HL-60/S4 treated with phorbol 12-myristate 13-acetate at 8.2 ng/mL for 4 days and 3 days (cell line): ENCODE results near the gene NPTN.

Experiments used
- in situ Hi-C: fragments of 300-500 bp; cut with MboI; formaldehyde crosslinking; loops from 2 replicates; pipeline ENCODE4 v1.15.0; 2022; ENCODE audit warnings: low sequenced_read_pairs

The NPTN gene

DNA sequence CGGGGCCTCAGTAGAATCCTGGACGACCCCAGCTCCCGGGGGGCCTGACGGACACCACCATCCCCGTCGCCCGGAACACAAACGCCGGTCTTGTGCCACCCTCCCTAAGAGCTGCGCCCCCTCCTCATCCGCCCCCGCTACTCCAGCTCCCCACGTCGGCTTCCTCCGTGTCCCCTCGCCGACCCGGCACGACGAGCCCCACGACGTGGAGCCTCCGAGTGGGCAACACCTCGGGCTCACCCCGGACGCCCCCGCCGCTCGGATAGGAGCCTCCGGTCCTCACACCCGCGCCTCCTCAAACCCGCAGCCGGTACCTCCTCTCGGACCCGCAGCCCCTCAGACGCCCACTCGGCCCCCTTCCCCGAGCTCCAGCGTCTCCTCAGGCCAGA lies 525 bp downstream of the NPTN start:
- in situ Hi-C loops, result no loop called here

DNA sequence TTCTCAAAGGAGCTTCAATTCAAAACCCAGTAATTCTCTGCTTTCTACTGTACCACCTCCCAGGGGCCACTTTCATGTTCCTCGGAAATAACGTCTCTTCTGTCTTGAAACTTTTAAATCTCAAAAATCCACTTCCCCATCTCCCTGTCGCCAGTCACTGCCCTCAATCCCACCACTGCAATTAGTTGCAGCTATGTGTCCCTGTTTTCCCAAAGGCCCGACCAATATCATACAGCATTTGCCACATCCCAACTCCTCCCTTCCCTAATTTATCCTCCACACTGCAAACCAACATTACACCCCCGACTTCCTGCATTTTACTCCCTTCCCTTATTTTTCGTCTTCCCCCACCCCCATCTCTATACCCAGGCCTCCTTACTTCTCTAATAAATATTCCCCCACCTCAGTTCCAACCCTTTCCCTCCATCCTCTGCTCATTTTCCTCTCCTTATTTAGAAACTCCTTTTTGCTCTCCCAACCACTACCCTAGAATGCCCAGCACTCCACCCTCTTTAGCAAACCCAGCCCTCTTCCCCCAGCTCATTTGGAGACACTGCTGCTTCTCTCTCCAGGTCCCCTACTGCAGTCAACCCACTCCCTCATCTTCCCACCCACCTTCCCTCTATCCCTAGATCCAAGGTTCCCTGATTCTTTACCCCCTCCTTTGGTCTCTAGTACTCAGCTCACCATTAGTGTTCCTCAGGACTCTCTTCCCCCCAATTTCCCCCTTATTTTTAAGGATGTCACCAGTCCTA lies 1.1 kb downstream of the NPTN start:
- in situ Hi-C loops, result no loop called here

DNA sequence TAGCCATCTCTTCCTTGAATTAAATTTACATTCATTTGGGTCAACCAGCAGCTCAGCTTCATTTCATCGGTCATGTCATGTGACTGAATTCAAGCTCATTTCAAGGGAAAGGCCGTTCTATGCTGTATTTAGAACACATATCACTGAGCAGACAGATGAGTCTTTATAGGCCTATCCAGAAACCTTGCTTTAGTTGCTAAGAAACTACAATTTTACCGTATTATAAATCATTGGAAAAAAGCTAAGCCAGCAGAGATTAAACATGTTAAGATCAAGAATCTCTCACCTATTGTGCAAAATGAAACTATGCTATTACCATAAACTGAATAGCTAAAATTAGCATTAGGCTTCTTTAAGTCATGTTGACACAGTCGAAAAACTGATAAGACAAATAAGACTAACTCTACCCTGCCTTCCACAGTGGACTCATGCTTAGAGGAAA lies 2.2 kb downstream of the NPTN start:
- in situ Hi-C loops, result no loop called here

DNA sequence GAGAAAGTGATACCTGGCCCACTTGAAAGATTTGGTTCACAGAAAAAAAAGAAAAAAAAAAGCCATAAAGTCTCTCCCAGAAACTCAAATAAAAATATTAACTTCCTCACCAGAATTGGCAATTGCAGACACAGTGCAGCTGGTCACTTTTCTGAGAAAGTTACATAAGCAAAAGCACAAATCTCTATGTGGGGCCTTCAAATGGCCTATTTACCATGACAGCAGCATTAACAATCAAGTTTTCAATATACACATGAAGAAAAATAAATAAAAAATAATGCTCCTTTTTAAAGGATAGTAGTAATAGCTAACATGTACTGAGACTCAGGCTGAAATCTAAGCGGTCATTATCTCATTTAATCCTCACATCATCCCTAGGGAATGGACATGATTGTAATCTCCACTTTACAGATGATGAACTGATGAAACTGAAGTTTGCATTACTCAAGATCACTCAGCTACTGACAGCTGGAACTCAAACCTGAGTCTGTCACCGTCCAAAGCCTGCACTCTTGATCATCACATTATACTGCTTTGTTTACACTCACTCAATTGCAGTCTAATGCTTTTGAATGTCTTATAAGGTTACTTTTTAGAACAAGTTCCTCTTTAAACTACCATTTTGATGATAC lies 3.3 kb downstream of the NPTN start:
- in situ Hi-C loops, result no loop called here

DNA sequence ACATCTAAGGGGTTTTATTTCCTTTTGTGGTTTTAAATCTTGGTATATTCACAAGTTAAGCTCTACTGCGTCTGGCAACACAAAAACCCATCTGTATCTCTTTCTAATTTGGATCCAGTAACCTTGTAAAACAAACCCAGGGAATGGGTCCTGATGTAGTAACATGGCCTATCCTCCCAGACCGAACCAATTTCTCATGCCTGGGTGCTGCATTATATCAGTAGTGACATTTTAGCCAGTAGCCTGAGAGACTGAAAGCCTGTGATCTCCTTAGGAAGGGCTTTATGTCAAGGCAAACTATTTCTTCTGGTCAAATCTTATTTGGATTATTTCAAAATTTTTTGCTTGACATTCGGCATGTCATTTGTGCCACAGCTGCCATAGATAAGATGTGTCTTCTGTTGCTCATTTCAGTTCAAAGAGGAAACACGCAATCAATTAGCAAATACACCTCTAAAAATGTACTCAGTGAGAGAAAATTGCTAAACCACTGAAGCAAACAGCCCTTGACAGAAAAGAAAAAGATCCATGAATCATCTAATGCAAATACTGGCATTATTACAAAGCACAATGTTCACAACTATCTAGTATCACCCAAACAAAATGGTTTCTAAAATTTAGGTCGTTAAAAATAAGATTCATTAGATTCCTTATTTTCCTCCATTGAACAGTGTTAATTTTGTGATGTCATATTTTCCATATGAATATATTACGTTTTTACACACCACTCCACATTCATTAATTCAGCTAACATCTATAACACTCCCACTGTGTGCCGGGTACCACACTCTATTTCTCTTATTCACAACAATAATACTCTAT lies 4.0 kb downstream of the NPTN start:
- in situ Hi-C loops, result no loop called here

DNA sequence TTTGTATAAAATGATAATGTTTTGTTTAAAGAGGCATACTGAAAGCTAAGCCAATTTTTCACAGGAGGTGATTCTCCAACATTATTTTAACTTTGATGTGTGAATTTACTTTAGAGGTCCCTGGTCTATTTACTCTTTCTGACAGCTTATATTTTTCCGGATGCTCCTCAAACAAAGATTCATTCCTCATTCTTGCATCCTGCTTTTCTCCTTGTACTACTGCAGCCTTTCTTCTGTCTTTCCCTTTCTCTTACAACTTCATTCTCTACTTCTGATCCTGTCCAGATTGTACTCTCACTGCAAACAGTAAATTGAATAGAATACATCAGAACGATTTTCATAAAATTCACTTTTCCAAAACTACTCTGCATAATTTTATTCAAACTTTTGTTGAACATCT lies 5.1 kb downstream of the NPTN start:
- in situ Hi-C loops, result no loop called here

DNA sequence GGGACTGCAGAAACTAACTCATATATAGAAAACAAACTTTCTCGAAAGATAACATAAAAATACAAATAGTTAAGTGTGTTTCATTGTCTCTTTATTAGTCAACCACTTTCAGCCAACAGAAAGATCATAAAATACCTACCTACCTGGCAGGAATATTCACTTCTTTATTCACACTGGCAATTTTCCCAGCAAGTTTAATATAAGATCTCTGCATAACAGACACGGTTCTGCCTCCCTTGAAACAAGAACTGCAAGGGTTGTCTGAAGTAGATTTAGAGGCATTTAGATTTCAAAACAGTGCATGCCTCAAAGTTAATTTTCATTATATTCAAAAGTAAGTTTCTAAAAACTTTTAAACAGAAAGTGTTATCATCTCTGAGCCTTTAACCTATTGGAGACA lies 7.1 kb downstream of the NPTN start:
- in situ Hi-C loops, result no loop called here

DNA sequence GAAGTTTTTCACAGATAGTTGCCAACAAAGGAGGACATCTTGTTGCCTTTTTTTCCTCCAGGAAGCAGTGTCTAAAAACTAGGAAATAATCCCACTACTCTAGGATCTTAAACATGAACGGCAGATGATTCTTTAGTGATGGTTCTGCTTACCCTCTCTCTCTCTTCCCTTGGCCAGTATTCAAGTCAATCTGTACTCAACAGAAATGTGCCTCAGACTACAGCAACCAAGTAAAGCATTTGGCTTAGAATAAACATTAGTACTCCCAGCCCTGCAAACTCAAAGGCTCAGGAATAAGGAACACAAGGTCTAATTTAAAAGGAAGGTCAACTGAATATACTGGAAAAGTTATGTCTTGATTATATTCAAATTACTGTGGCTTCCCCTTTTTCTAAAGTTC lies 8.7 kb downstream of the NPTN start:
- in situ Hi-C loops, result no loop called here

DNA sequence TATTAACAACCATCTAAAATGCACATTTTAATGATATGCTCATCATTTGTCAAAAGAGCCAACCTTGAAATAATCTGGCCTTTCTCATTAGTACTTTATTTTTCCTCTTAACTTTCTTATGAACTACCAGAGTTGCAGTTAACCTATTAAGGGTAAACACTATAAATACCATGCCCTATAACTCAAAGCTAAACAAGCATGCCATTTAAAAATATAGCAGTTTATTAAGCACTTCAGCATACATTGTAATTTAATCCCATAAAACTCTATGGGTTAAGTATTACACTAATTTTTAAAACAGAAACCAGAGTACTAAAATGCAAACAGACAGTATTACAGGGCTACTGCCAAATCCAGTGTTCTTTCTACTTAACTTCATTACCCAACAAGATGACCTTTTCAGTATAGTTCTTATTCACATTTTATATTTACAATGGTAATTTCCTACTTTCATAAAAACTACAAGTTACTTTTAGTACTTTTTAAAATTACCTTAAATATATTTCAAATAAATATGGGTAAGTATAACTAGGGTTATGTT lies 11.8 kb downstream of the NPTN start:
- in situ Hi-C loops, result no loop called here

DNA sequence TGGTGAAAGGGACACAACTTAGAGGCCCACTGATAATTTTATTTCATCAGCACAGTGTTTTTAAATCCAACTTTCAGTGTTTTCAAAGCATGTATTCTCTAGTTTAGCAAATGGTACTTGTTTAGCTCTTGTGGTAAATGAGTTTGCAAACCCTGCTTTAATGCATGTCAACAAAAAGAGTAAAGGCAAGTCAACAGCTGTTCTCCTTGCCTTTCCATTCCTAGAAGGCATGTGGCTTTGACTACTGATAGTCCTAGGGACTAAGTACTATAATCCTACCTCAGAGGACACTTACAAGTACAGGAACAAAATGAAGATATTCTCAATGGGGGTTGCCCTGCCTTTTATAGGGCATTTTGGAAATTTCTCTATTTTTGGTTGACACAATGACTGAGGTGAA lies 13.1 kb downstream of the NPTN start:
- in situ Hi-C loops, result no loop called here

DNA sequence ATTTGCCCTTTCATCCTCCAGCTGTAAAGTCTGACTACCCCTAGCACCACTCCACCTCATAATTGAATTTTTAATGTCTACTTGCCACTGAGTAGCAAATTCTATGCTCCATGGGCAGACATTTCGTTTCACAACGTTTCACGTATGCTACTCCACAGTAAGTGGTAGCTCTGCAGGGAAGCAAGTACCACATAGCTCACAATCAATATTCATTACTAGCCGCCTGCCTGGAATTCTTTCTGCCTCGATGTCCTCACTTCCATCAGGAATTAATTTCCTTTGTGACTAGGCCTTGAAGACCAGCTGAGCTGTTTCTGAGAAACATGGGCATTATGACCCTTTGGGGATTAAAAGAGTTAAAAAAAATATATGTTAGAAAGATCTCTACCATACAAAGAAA lies 15.3 kb downstream of the NPTN start:
- in situ Hi-C loops, result no loop called here

DNA sequence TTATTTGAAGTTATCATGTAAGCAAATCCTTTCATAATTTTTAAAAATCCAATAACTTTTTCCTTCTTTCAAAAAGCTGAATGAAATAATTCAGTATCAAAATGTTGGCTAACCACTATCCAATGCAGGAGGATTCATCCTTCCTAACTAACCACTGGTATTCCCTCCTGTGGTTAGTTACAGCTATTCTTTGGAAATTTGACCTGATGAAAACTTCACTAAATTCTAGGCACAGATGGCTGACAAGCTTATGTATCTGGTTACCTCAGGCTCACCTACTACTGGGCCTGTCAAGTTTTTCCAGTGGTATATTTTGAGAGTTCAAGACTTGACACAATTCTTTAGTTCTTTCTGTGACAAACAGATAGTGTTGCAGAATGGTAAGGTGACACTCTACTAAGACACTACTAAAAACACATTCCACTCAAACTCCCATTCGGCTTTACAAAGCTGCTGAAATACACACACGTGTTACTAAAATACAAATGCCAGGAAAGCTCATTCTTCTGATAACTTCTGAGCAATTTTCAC lies 15.8 kb downstream of the NPTN start:
- in situ Hi-C loops, result no loop called here

DNA sequence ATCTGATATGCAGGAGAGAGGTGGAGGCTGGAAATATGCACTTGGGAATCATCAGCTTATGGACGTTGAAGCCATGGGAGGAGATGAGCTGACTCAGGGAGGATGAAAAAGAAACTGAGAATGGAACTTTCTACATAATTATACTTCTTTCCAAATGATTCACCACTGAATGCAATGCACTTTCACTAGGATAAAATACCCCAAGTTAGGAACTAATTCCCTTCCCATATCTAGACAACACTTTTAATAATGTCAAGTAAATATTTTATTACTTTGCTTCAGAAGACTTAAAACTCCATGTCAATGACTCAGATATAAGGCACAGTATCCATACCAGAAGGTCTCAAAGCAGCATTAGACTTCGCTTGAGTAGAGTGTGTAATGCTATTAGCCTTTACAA lies 24.2 kb downstream of the NPTN start:
- in situ Hi-C loops, result no loop called here

DNA sequence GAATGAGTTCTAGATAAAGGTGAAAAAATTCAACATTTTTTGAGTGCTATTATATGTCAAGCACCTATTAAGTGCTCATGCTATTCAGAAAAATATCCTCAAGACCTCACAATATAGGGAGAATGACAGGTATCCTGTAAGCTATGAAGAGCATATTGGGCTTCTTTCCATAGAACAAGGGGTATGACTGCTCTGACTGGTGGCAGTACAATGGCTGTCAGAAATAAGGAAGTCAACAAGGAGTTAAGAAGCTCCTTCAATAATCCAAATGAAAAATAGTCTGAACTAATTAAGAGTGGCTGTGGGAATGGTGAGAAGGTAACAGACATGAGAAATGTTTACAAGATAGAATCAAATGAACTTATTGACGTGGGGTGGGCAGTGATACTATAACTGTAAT lies 24.7 kb downstream of the NPTN start:
- in situ Hi-C loops, result no loop called here

DNA sequence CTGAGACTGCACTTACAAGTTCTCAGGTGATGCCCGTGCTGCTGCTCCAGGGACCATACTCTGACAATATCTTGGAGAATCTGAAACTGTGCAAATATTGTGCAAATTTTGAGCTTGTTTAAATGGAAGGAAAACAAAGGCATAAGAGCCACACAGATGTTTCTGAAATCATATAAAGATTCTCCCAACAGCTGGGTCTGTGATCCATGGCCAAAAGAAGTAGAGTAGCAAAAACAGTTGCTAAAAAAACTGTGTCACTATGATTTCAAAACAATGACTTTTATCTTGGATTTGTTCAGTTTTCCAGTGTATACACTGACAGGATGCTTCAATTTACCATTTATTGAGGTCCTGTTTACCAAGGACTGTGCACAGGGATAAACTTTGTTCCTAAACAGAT lies 25.3 kb downstream of the NPTN start:
- in situ Hi-C loops, result no loop called here

DNA sequence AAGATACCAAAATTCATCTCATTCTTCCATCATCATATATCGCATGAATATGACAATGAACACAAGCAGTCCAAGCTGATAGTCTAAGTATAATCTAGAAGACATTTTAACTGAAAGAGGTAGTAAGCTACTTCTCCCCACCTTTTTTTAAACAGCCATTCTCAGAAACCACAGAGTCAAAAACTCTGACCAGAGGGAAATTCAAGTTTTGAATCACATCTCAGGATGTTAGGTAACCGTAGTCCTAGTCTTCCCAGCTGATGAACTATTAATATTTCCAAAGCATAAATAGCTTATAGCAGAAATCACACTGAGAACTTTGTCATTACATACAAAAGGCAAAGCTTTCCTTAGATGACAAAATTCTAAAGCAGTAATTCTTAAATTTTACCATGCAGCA lies 25.8 kb downstream of the NPTN start:
- in situ Hi-C loops, result no loop called here

DNA sequence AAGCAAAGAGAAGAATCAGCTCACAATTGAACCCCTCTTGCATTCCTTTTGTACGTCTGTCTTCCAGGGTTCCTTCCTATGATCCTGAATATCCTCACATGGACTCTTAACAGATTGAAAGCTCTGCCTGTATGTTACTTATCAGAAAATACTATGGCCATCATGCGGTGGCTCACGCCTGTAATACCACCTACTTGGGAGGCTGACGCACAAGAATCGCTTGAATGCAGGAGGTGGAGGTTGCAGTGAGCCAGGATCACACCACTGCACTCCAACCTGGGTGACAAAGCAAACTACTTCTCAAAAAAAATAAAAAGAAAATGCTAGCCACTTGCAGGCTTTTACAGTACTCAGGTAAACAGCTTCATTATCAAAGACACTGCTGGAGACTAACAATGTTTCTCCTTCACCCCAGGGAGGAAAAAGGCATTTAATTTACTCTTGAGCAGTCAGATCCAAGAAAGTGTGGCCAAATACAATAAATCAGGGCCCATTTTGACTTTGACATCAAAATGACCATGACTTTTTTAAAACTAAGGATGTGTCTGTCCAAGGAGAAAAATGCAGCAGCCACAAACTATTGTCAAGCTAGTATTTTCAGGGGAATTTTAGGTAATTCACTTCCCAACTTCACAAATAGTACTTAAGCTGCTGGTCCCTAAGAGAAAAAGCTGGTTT lies 27.3 kb downstream of the NPTN start:
- in situ Hi-C loops, result no loop called here

DNA sequence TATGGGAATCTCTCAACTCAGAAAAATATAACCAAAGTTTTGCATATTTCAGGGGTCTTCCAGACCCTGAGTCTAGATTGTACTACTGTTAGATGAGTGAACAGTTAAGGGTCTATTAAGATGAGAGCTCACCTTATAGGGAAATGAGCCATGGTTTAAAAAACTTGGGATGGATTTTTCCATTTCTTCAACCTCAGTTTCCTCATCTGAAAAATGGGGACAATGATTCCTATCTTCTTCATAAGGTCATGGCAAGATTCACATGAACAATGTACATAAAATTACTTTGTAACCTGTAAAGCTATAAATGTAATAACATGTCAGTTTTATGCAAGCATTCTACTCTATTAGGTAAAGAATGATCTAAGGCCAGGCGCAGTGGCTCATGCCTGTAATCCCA lies 28.7 kb downstream of the NPTN start:
- in situ Hi-C loops, result no loop called here

DNA sequence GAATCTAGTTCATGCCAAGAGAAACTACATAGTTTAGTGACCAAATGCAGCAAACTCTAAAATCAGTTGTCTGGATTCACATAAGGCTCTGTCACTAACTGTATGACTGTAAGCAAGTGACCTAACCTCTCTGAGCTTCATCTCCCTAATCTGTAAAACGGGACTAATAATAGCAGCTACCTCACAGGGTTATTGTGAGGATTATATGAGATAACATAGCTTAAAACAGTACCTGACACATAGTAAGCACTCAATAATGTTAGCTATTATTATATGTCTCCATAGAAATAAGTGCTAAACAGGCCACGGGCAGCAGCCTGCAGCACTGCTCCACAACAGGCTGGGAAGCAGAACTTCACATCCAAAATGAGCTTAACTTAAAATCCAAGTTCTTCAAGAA lies 30.2 kb downstream of the NPTN start:
- in situ Hi-C loops, result no loop called here

DNA sequence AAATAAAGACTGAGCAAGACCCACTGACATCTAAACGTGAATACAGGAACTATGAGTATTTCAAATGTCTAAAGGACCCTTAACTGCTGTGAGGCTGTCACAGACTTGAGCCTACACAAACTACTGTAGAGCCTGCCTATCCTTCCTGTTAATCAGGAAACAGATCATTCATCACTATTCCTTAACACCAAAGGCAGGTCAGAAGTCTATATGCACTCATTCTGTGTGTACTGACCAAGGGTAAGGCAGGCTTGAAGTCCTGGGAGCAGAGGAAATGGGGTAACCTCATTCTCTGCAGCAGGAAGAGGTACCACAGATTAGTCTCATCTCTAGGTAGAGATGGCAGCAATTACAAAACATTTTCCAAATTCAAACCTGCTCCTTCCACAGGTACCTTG lies 30.7 kb downstream of the NPTN start:
- in situ Hi-C loops, result no loop called here
